ENCODE measurements around the gene GBF1.
"Not testable (repeated sequence)": the region's sequence is repeated elsewhere in the genome, so short reads cannot be mapped to it uniquely, and the experiment has no call there.

GBF1 gene

DNA sequence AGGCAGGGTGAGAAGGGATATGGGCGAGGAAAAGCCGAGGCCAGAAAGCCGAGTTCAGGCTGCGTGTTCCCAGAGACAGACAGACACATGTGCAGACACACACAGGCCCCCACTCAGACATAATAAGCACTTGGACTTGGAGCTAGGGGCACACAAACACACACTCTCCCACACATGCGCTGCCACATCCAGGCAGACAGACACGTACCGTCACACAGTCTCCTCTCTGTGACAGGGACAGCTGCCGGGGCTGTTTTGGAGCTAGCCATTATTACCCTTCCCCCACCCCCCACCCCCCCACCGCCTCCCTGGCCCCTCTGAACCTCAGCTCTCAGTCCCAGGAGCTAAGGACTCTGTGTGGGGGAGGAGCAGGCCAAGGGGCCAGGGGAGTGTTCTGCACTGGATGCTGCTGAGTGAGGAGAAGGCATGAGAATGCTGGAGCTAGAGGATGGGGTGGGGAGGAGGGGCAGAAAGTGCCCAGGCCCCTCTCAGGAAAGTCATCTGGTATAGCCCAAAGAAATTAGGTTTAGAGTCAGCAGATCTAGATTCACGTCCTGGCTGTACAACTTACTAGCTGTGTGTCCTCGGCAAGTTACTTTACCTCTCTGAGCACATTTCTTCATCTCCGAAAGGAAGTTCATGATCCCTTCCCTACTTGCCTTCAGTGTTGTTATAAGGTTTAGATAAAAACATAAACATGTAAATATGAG, 10.3 kb upstream of the GBF1 start:
- no peak for DNase-seq (ENCODE audit: low read depth)

DNA sequence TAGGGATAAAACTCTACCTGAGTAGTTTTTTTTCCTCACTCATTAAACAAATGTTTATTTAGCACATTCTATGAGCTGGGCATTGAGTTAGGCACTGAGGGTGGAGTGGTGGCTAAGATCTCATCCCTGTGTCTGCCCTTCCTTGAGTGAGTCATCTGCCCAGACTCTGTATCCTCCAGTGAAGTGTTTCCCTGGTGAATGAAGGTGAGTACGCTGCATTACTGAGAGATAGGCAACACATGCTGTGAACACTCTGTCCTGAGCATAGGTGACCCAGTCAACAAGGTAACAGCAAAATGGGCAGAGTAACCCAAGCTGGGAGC, 9.8 kb upstream of the GBF1 start:
- no peak for DNase-seq (ENCODE audit: low read depth)

DNA sequence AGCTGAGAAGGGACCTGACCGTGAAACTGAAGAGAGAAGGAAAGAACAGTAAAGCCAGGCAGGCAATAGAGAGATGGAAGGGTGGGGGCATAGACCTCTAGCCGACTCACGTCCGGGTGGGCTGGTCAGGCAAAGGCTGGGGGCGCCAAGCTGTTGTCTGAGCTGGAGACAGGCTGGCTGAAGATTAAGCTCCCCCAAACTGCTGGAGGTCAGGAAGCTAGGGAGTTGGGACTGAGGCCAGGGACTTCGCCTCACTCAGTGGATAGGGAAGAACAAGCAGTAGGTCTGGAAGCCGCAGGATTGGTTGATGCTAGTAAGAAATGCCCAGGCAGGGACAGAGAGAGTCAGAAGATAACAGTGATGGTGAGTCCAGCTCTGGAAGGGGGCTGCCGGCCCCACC, 9.3 kb upstream of the GBF1 start:
- DNase-seq (ENCODE audit: low read depth) = no peak

DNA sequence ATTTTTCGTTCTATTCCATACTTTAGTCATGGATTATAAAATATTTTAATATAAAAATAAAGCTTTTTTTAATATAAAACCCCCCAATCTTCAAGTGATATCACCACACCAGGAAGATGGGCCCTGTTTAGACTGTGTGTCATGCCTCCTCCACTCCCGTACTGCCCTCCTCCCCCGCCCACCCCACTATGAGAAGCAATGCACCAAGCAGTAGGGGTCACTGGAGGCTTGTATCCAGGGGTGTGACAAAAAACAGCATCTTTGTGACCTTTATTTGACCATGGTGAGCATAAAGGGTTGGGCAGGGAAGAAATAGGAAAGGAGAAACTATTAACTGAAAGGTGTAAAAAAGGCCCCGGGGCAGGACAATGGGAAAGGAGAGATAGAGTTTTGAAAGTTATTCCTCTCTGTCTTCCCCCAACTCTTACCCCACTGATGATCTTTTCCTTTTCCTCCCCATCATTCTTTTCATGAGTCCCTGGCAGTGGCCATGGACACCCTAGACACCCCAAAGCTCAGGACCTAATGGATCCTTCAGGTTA, 7.5 kb upstream of the GBF1 start:
- no peak for DNase-seq (ENCODE audit: low read depth)

DNA sequence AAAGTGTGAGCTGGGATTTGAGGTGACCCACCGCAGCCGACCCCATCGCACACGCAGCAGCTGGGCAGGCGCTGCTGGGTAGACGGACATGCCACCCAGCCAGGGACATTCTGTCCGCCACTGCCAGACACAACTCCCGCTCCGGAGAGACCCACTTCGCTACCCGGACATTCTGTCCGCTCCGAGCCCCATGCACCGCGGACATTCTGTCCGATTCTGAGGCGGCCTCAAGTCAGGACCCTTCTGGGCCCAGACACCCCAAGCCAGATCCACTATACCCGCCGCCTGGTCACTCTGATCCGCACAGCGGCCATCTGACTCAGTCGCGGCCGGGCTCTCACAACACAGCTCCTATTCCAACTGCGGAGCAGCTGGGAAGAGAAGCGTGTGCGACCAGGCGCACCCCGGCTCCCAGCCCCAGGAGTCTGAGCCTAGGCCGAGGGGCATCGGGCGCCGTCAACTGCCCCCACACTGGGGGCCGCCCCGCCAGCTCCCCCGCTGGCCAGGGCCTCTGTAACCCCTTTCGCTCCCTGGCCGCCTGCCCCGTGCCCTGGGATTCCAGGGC, 4.8 kb upstream of the GBF1 start:
- DNase-seq (ENCODE audit: low read depth) = no peak

DNA sequence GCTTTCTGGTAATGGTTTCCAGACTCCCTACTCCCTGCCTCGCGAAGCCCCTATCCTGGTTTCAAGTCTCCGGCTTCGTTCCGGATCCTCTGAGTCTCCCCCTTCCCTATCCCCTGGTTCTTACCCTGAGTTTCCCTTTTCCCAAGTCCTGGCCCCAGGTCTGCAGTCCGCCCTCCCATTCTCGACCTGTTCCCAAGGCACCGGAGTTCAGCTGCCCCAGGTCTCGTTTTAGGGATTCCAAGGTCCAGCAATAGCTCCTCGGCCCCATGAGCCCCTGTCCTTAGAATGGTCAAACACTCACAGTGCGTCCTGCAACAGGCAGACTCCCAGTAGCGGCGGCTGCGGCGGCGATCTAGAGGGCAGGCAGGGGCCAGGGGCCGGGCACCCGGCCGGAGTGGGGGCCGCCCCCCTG, 4.3 kb upstream of the GBF1 start:
- no peak for DNase-seq (ENCODE audit: low read depth)

DNA sequence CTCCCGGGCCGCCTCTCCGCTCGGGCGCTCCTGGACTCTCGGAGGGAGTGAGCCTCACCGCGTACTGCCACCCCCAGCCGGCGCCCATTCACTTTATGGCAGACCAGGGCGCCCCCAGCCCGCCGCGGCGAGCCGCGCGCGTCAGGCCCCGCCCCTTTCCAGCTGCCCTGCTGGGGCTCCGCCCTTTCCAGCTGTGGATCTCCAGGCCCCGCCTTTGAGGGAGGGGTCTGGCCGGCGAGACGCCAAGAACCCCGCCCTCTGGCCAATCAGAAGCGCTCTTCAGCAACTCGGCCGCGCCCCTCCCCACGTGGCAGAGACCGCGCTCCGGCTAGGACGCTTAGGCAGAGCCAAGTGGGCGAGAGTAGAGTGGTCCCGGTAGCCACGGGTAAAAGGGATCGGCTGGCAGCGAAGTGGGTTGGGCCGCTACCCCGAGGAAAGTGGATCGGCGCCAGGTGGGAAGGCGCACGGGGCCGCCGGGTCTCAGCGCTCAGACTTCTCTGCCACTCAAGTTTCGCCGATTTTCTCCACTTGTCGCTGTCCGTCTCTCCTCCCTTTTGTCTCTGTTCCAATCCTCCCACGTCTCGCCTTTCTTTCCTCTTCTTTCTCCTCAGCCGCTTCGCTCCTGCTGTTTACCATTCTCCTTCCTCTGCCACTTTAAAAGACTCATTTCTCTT, 3.8 kb upstream of the GBF1 start, which contains the start of gene PITX3:
Gene PITX3 (minus strand): TSS at position 69 of the 674 bp plus-strand sequence. CDS start 9,432 bp downstream, outside the sequence.
- peak; percentile 85 for DNase-seq (ENCODE audit: low read depth)

DNA sequence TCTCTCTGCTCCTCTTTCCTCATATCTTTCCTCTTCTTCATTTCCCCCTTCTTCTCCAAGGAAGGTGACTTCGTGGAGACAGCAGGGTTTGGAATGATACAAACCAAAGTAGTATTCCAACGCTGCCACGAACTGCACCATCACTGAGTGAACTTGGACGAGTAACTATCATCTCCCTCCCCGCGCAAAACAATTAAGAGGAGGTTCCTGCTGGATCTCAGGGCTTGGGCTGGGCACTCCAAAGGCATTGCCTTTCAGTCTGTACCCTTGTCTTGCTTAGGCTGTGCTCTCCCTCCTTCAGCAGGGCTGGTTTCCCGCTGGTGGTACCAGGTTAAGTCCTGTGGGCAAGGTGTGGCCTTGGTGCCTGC, 3.2 kb upstream of the GBF1 start:
- no peak for DNase-seq (ENCODE audit: low read depth)

DNA sequence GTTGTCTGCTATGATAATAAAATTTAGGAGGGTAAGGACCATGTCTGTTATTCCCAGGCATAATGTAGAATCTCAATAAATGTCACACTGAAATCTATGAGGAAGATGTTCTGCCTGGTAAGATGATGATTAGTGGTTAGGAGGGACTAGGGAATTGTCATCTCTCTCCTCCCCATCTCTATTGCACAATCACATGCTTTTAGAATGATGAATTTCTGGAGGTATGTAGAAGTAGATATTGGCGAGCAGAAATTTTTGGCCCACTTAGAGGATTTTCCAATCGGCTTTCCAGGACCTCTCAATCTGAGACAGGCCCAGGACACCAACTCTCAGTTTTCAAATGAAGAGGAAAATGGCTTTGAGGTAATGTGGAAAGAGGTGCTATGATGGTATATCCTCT, 2.0 kb upstream of the GBF1 start:
- DNase-seq (ENCODE audit: low read depth) = no peak

DNA sequence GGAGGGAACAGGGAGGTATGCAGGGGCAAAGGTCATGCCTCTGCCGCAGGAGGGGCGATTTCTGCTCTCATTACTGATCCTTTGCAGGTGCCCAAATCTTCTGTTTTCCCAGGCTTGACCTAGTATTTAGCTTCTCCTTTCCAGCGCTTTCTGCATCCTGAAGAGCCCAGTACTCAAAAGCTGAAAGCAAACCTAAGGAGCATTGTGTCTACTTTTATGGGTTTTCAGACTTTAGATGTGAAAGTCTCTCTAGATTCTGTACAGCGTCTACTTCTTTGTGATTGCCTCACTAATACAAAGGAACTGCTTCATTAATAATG, 560 bp downstream of the GBF1 start:
- DNase-seq (ENCODE audit: low read depth) = no peak

DNA sequence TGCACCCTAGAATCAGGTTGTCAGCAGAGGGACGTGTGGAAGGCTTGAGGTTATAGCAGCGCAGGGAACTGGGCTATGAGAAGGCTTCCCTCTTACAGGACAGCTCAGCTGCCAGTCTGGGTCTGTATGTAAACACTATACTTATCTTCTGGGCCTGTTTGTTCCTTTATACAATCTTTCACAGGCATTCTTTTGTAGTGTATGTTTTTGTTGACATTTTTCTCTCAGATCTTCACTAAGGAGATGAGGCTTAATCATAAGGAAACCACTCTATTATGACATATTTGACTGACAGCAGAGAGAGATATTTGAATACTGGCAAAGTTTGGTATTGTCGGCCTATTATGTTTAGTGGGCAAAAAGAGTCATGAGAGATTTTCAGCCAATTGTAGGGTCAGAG, 929 bp downstream of the GBF1 start:
- no peak for DNase-seq (ENCODE audit: low read depth)

DNA sequence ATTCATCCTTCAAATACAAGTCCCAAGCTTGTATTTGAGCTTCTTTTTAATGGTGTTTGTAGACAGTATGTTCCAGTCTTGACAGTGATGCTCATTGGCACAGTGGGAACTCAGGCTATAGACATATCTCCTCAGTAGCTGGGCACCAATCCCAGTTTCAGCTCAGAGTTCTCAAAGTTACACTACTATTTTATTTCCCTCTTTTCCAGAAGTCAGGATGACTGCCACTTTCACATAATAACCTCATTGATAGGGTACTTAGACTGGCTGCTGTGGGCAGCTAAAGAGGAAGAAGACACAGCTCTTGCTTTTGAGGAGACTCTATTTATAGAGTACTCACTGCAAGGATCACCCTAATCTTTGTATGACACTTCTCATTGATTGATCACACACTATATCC, 2.4 kb downstream of the GBF1 start:
- DNase-seq (ENCODE audit: low read depth) = no peak

DNA sequence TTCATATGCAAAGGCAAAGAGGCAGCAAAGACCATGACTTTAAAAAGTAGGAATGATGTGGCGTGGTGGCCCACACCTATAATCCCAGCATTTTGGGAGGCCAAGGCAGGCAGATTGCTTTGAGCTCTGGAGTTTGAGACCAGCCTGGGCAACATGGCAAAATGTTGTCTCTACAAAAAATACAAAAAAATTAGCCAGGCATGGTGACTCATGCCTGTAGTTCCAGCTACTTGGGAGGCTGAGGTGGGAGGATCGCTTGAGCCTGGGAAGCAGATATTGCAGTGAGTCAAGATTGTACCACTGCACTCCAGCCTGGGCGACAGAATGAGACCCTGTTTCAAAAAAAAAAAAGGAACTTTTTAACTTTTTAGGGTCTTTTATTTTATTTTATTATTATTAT, 7.2 kb downstream of the GBF1 start:
- not testable (repeated sequence) for DNase-seq (ENCODE audit: low read depth)

DNA sequence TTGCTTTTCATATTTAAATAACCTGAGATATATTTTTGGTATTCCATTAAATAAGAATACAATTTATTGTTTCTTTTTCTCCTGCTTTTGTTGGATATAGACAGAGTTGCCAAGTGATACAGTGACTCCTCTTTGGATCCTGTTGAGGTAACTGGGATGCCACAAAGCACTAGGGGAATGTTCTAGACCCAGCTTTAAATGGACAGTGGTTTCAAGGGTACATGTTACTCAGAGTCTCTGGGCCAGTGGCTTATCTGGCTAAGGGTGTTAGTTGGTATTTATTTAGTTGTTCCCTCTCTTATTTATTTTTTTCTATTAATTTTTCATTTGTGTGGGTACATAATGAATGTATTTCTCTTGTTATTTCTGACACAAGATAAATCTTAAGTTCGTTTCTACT, 9.1 kb downstream of the GBF1 start:
- no peak for DNase-seq (ENCODE audit: low read depth)

DNA sequence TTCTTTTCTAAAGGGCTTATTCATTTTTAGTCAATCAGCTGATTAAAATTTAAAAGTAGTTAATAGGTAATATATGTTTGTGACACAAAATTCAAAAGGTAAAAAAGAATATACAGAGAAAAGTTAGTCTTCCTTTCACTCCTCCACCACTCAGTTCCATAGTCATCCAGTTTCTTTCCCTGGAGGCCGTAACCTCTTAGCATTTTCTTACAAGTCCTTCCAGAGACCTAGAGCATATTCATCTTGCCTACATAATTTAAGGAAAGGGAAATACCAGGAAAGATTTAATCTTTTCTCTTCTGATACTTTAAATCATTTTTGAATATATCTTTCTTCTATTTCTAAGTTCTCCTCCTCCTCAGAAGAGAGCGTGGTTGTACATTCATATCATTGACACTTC, 10.1 kb downstream of the GBF1 start:
- no peak for DNase-seq (ENCODE audit: low read depth)

DNA sequence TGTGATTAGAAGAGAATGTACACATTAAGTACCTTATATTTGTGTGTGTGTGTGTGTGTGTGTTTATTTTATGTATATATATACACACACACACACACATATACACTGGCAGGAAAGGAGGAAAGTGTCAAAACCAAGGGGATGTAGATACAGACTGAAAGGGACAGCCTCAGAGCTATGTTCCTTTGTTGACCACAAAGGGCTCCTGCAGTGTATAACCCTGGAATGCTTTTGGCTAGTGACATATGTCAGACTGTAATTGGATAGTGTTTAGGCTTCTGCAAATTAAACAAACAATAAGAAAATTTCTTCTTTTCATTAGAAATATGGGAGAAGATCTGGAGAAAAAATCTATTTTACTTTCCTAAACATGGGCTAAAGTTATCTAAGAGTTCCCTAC, 15.9 kb downstream of the GBF1 start:
- no peak for DNase-seq (ENCODE audit: low read depth)

DNA sequence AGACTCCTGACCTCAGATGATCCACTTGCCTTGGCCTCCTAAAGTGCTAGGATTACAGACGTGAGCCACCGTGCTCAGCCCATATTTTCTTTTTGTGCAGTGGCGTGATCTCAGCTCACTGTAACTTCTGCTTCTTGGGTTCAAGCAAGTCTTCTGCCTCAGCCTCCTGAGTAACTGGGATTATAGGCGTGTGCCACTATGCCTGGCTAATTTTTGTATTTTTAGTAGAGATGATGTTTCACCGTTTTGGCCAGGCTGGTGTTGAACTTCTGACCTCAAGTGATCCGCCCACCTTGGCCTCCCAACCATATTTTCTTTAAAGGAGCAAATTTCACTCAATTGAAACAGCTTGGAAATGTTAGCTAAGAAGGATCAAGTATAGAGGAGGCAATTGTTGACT, 16.5 kb downstream of the GBF1 start:
- no peak for DNase-seq (ENCODE audit: low read depth)

DNA sequence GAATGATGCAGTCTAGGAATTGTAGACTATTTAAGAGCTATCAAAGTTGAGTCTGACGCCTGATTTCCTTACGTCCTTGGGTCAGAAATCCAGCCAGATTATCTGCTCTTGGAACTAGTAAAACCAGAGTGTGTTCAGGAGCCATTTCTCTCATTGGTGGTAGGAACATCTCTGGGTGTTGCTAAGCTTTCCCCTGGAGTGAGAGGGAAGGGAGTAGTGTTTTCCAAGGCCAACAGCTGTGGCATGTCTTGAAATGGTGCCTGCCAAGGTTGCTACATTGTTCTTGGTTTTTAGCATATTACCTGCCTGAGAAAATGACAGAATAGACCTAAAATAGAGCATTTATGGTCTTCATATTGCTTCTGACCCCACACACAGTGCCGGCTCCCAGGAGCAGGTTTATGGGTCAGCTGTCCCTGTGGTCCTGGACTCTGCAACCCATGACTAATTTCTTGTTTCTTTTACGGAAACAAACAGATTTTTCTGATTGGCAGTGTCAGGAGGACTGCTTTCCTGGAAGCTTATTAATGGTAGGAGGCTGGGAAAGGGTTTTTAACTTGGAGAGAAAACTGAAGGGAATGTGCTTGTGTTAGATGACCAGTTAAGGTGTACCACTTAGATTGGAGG, 17.5 kb downstream of the GBF1 start:
- no peak for DNase-seq (ENCODE audit: low read depth)

DNA sequence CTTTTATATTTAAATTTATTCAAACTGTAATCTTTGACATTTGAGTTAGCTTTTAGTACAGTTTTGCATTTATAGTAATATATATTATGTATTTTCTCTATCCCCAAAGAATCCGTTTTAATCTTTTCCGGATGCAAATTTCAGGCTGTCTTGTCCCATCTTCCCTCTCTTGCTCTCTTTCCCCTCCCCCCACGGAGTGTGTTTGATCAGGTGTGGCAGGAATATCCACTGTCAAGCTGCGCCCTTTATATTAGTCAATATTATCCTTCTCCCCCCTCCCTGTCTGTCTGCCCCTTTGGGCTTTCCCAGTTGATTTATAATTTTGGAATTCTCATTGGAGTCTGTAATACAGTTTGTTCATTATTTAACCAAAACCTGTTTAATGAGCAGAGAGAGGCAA, 19.0 kb downstream of the GBF1 start:
- DNase-seq (ENCODE audit: low read depth) = no peak

DNA sequence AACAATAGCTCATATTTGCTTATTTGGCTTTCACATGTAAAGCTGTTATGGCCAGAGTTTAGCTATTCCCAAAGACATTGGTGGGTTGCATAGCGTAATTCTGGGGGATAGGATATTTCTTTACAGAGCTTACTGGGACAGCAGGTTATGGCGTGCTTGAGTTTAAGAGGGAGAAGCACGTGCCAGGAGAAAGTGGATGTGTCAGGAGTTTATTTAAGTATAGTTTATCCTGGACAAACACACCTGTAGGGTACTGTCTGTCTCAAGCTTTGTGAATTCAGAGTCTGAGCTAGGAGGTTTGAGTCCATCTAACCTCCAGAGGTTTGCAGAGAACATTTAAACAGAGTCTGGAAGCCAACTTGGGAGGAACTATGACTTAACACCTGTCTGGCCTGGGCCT, 21.3 kb downstream of the GBF1 start:
- no peak for DNase-seq (ENCODE audit: low read depth)

DNA sequence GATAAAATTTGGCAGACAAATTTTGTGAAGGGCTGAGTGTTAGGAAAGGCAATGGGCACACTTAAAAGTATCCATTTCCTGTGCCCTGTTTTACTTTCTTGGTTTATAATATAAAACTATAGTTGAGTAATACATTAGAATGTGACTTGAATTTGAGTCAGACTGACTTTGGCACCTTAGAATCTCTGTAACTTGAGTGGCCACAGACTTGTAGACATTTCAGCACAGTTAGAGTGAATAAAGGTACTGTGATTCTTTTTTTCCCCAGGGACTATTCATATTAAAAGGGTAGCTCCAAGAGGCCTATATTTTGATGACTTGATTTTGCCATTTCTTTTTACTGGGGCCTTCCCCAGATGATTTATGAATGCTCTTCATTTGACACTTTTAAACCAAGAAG, 22.4 kb downstream of the GBF1 start:
- no peak for DNase-seq (ENCODE audit: low read depth)

DNA sequence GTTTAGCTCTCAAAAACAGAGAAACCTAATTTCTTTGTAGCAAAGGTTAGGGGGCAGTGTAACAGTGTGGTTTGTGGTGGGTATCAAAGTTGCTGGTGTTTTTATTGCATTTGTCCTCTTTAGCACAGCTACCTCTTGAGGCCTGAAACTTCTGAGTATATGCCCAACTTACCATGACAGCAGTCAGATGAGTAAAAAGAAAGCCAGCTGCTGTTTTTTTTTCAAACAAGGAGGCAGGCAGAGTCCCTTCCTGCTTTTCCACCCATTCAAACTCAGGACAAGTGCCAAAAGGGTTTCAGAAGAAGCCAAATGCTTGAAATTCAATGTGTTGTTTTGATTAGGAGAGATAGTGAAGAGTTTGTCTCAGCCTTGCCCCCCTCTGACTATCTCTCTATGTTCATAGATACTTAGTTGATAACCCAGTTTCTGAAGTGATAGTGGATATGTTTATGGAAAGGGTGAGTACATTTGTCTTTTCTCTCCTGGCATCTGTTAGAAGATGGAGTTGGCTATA, 23.1 kb downstream of the GBF1 start:
- no peak for DNase-seq (ENCODE audit: low read depth)

DNA sequence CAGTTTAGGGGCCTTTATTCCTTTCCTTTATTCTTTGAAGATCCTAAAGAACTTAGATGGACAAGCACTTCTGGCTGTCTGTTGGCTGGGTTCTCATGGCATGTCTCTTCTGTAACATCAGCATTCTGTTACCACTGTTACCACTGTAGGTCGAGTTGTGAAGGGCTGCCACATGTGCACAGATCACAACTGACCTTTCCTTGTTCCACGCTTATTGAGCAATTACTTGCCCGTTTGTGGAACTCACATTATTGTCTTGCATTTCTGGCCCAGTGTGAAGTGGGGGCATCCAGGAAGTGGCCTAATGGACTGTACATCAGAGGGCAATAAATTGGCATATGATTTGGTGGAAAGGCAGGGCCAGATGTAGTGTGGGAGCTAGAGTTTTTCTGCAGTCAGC, 23.7 kb downstream of the GBF1 start:
- DNase-seq (ENCODE audit: low read depth) = no peak
